ENCODE measurements around the gene HTR1D. TPM values are rescaled to one million over a fixed set of nuclear protein-coding genes. Genes with fewer than 3 reads are reported as not detected.
"Not testable (repeated sequence)": the region's sequence is repeated elsewhere in the genome, so short reads cannot be mapped to it uniquely, and the experiment has no call there.

Gene HTR1D
- total RNA-seq, 1 donor from 2014 or later: not detected

- no peak overlapping the region for H3K4me3 ChIP-seq (ENCODE audit: low read depth, low read length)
- TF ChIP-seq CTCF (conservative IDR thresholded peaks at IDR 0.05; ENCODE audit: low read depth, low read length): no peak
- DNase-seq (ENCODE audit: low read depth): no peak
Observed at GRCh38 chr1:23208527-23208926, 8.8 kb downstream of the HTR1D start.

- not testable (repeated sequence) for DNase-seq (ENCODE audit: low read depth); H3K4me3 ChIP-seq (ENCODE audit: low read depth, low read length)
Observed at GRCh38 chr1:23207733-23208132, 9.6 kb downstream of the HTR1D start.

- no peak for TF ChIP-seq CTCF (conservative IDR thresholded peaks at IDR 0.05; ENCODE audit: low read depth, low read length)
- no peak for DNase-seq (ENCODE audit: low read depth)
Observed at GRCh38 chr1:23202263-23202749, 15.0 kb downstream of the HTR1D start.

GRCh38 chr1:23200883-23201282 lies 16.4 kb downstream of the HTR1D start:
- DNase-seq (ENCODE audit: low read depth): no peak
- TF ChIP-seq CTCF (conservative IDR thresholded peaks at IDR 0.05; ENCODE audit: low read depth, low read length): no peak
- no peak overlapping the region for H3K4me3 ChIP-seq (ENCODE audit: low read depth, low read length)

More at GRCh38 chr1:23202263-23202749, 15.0 kb downstream of the HTR1D start:
- no peak overlapping the region for H3K4me3 ChIP-seq (ENCODE audit: low read depth, low read length)

GRCh38 chr1:23198373-23198772 lies 18.9 kb downstream of the HTR1D start:
- H3K4me3 ChIP-seq (ENCODE audit: low read depth, low read length): no peak overlapping the region
- TF ChIP-seq CTCF (conservative IDR thresholded peaks at IDR 0.05; ENCODE audit: low read depth, low read length): no peak
- DNase-seq (ENCODE audit: low read depth): no peak

GRCh38 chr1:23196627-23197328 lies 20.5 kb downstream of the HTR1D start:
- no peak for TF ChIP-seq CTCF (conservative IDR thresholded peaks at IDR 0.05; ENCODE audit: low read depth, low read length)
- H3K4me3 ChIP-seq (ENCODE audit: low read depth, low read length): no peak overlapping the region

GRCh38 chr1:23194119-23194984 lies 22.9 kb downstream of the HTR1D start:
- no peak for DNase-seq (ENCODE audit: low read depth)
- no peak for TF ChIP-seq CTCF (conservative IDR thresholded peaks at IDR 0.05; ENCODE audit: low read depth, low read length)
- H3K4me3 ChIP-seq (ENCODE audit: low read depth, low read length): no peak overlapping the region

More at GRCh38 chr1:23196627-23197328, 20.5 kb downstream of the HTR1D start:
- peak; percentile 46 for DNase-seq (ENCODE audit: low read depth)

All from epithelial cell of proximal tubule (primary cell).